ENCODE measurements around the gene MAP3K5. TPM values are rescaled to one million over a fixed set of nuclear protein-coding genes. Genes with fewer than 3 reads are reported as not detected.
"Not testable (repeated sequence)": the region's sequence is repeated elsewhere in the genome, so short reads cannot be mapped to it uniquely, and the experiment has no call there.

Gene MAP3K5
- total RNA-seq, 2 donors from 2014 or later, result 17.5 to 18.9 TPM

DNA sequence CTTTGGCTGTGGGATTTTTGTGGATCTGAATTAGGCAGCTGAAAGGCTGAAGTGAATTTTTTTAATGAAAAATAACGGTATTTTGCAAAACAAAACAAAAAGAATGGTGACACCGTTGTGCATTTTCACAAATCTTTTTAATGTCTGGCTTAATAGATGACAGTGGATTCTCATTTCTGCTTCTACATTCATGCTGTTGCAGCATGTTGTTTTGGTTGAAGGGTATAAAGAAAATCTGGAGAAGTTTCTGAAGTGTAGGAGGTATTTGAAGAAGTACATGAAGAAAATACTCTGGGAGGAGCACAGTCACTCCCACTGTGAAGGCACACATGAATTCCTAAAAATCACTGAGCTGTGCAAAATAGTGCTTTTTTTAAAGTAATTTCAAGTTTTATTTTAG lies 3.1 kb upstream of the MAP3K5 start:
- DNase-seq (no peak), ATAC-seq (no peak)

GRCh38 chr6:136793363-136793762 lies 1.1 kb upstream of the MAP3K5 start:
- no peak for DNase-seq

More for the DNA sequence above, 3.1 kb upstream of the MAP3K5 start:
- intact Hi-C loops (cut with DNase I, micrococcal nuclease), result loop anchor here (10.0 kb wide), 2 partner anchors 151 to 211 kb away; no protein-coding TSS in a partner anchor

GRCh38 chr6:136792095-136792409 lies 225 bp downstream of the MAP3K5 start:
- intact Hi-C loops (cut with DNase I, micrococcal nuclease), result loop anchor here (2.0 to 10.0 kb wide), 3 partner anchors 147 to 207 kb away; no protein-coding TSS in a partner anchor
- DNase-seq (no peak), ATAC-seq (no peak)

More at GRCh38 chr6:136793363-136793762, 1.1 kb upstream of the MAP3K5 start:
- ATAC-seq, result no peak
- intact Hi-C loops (cut with DNase I, micrococcal nuclease), result loop anchor here (2.0 to 10.0 kb wide), 3 partner anchors 149 to 209 kb away; no protein-coding TSS in a partner anchor

GRCh38 chr6:136791296-136792094 lies 782 bp downstream of the MAP3K5 start:
- intact Hi-C loops (cut with DNase I, micrococcal nuclease), result loop anchor here (2.0 to 10.0 kb wide), 3 partner anchors 147 to 207 kb away; no protein-coding TSS in a partner anchor
- peak; percentile 52 for ATAC-seq
- peak; percentile 78 to 81 for DNase-seq

GRCh38 chr6:136790411-136791295 lies 1.6 kb downstream of the MAP3K5 start:
- no peak for DNase-seq
- ATAC-seq, result peak; percentile 1
- intact Hi-C loops (cut with DNase I, micrococcal nuclease), result loop anchor here (10.0 kb wide), 2 partner anchors 146 to 206 kb away; no protein-coding TSS in a partner anchor

- not testable (repeated sequence) for ATAC-seq
These were observed 2.8 kb downstream of the MAP3K5 start for GRCh38 chr6:136789440-136789839.

GRCh38 chr6:136788069-136788902 lies 4.0 kb downstream of the MAP3K5 start:
- intact Hi-C loops (cut with DNase I, micrococcal nuclease), result no loop called here
- no peak for ATAC-seq

More at GRCh38 chr6:136789440-136789839, 2.8 kb downstream of the MAP3K5 start:
- DNase-seq; intact Hi-C loops (cut with DNase I, micrococcal nuclease): not testable (repeated sequence)

DNA sequence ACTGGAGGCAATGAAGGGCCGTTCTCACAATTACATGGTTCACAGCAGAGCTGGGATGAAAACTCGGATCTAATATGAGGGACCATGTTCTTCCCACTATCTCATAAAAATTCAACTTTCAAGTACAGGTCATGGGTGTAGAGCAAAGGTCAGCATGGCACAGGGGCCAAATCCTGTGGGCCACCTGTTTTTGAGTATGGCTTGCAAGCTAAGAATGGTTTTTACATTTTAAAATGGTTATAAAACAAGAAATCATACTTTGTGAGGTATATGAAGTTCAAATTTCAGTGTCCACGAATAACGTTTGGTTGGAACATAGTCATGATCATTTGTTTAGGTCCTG lies 4.6 kb downstream of the MAP3K5 start:
- intact Hi-C loops (cut with DNase I, micrococcal nuclease), result no loop called here
- DNase-seq, result no peak
- ATAC-seq, result no peak

More at GRCh38 chr6:136788069-136788902, 4.0 kb downstream of the MAP3K5 start:
- DNase-seq, result no peak

GRCh38 chr6:136786658-136787057 lies 5.6 kb downstream of the MAP3K5 start:
- intact Hi-C loops (cut with DNase I, micrococcal nuclease), result no loop called here

GRCh38 chr6:136784910-136785746 lies 7.1 kb downstream of the MAP3K5 start:
- ATAC-seq (peak; percentile 52), DNase-seq (peak; percentile 57 to 59)
- intact Hi-C loops (cut with DNase I, micrococcal nuclease), result no loop called here

More at GRCh38 chr6:136786658-136787057, 5.6 kb downstream of the MAP3K5 start:
- no peak for DNase-seq
- ATAC-seq, result no peak

DNA sequence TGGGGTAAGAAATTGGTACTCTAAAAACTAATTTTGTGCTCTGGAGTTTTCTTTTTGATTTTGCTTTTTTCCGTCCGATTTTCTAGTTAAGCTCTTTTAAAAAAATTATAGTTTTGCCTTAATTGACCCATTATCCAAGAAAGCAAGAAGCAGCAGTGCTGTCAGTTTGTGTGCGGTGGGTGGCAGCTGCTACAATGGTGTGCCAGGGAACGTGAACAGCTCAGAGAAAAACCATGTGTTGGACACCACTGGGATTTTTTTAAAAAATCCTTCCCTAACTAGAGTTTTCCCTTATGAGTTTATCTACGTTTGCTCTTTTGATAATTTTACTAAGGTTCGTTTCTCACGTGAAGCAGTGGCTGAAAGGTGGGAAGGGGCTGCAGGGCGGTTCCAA lies 8.0 kb downstream of the MAP3K5 start:
- intact Hi-C loops (cut with DNase I, micrococcal nuclease), result no loop called here
- DNase-seq (no peak), ATAC-seq (no peak)

- intact Hi-C loops (cut with DNase I, micrococcal nuclease), result no loop called here
- peak in 1 of 2 donors; percentile 45 for DNase-seq
- ATAC-seq, result peak; percentile 66
These were observed 8.6 kb downstream of the MAP3K5 start for GRCh38 chr6:136783495-136784270.

- DNase-seq, result no peak
- intact Hi-C loops (cut with DNase I, micrococcal nuclease), result no loop called here
- ATAC-seq, result no peak
These were observed 9.3 kb downstream of the MAP3K5 start for GRCh38 chr6:136783021-136783420.

DNA sequence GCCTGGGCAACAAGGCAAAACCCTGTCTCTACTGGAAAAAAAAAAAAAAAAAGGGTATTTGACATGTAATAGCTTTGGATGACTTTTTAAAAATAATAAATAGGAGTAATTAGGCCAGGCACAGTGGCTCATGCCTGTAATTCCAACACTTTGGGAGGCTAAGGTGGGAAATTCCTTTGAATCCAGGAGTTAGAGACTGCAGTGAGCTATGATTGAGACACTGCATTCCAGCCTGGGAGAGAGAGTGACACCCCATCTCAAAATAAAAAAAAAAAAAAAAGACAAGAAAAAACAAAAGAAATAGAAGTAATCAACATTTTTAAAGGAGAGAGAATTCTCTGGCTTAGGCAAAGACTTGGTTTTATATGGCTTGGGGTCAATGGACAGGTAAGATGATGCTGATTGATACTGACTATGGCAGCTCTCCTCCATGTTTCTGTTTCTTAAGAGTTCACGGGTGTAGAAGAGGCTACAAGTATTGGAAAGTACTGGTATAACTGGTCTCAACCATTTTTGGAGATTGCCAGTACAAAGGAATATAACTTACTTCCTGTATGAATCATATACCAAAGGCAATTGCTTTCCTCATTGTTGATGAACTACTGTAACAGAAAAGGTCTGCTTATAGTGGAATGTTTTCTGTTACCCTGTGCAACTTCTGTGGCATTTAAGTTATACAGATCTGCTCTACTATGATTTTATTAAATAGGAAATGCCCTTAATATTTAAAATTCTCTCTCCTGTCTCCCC lies 10.1 kb downstream of the MAP3K5 start:
- ATAC-seq (peak; percentile 76), DNase-seq (no peak)
- intact Hi-C loops (cut with DNase I, micrococcal nuclease), result no loop called here

DNA sequence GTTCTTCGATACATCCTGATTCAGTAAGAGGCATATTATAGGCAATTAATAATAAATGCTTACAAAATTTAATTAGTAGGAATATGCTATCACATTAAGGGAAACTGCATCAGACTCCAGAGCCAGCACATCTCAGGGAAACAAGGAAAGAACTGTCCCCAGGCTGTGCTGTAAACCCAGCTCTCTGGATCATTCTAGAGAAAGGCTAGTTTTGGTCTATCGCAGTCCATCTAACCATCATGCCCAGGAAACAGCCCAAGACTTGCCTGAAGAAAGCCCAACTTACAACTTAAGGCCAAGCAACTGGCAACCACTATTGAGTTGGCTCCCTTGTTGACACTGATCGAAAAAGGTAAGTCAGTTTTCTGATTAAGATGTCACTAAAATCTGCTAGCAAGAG lies 11.3 kb downstream of the MAP3K5 start:
- ATAC-seq, result no peak
- intact Hi-C loops (cut with DNase I, micrococcal nuclease), result no loop called here
- no peak for DNase-seq

DNA sequence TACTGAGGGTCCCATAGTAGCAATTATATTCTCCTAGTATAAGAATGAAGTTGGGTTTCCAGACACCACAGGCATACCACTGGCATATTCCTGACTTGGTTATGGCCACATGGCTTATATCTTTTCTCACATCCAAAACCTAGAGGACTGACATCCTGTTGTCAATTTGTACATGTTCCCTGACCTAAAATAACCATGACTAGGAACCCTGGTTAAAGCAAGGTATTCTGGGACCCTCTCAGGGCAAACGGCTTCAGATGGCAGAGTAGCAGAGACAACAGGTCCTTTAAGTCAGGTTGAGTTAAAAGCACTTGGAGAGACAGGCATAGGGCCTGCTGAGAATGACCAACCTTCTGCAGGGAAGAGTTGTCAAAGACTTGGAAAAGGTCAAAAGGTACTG lies 12.6 kb downstream of the MAP3K5 start:
- ATAC-seq, result no peak
- DNase-seq, result no peak
- intact Hi-C loops (cut with DNase I, micrococcal nuclease), result no loop called here

All from left colon (tissue), 2 donors.